Liver (tissue), 9 donors: ENCODE data around the gene MYO18B. TPM values are rescaled to one million over a fixed set of nuclear protein-coding genes. Genes with fewer than 3 reads are reported as not detected.

ENCODE experiments used
- DNase-seq: peaks from one replicate; pipeline ENCODE4 v3.0.0-alpha.2; 2017; ENCODE audit warnings: low spot score
- H3K27ac ChIP-seq, 2 donors: one replicate each; pipeline ENCODE4 v1.7.0; 2013; ENCODE audit warnings: inconsistent platforms in 2 of 2, low read length in 2 of 2, control low read depth in 1 of 2, low read depth in 1 of 2, mild to moderate bottlenecking in 1 of 2
- H3K27me3 ChIP-seq, 4 donors: one replicate each; pipeline versions ENCODE4 v1.6.1 to v1.7.0; 2013; ENCODE audit warnings: low read length in 3 of 4, inconsistent platforms in 1 of 4, mild to moderate bottlenecking in 1 of 4, moderate library complexity in 1 of 4; ENCODE audit not compliant: control insufficient read depth in 4 of 4, insufficient read depth in 4 of 4
- H3K36me3 ChIP-seq, 4 donors: one replicate each; pipeline versions ENCODE4 v1.6.1 to v1.7.0; 2013; ENCODE audit warnings: low read length in 3 of 4, mild to moderate bottlenecking in 3 of 4, low read depth in 1 of 4, moderate library complexity in 1 of 4; ENCODE audit not compliant: control insufficient read depth in 4 of 4, insufficient read depth in 3 of 4
- H3K4me1 ChIP-seq, 4 donors: one replicate each; pipeline versions ENCODE4 v1.6.1 to v1.7.0; 2013; ENCODE audit warnings: low read length in 3 of 4, mild to moderate bottlenecking in 3 of 4, moderate library complexity in 1 of 4; ENCODE audit not compliant: control insufficient read depth in 4 of 4, insufficient read depth in 4 of 4
- H3K4me3 ChIP-seq, 3 donors: one replicate each; pipeline versions ENCODE4 v1.6.1 to v1.7.0; 2013; ENCODE audit warnings: low read length in 3 of 3, control low read depth in 1 of 3, low read depth in 1 of 3, mild to moderate bottlenecking in 1 of 3
- H3K9ac ChIP-seq, 2 donors: one replicate each; pipeline ENCODE4 v1.7.0; 2013; ENCODE audit warnings: low read length in 2 of 2, mild to moderate bottlenecking in 2 of 2, moderate library complexity in 2 of 2, control low read depth in 1 of 2, low read depth in 1 of 2
- H3K9me3 ChIP-seq, 4 donors: one replicate each; pipeline versions ENCODE4 v1.6.1 to v1.7.0; 2013; ENCODE audit warnings: low read length in 3 of 4; ENCODE audit not compliant: control insufficient read depth in 4 of 4
- EGR1 ChIP-seq, 2 donors: IDR thresholded peaks; 2 replicates each; pipeline ENCODE4 v1.6.1; 2016 to 2018; ENCODE audit warnings: antibody characterized with exemption in 2 of 2, low read depth in 2 of 2
- FOXA1 ChIP-seq: IDR thresholded peaks from 2 replicates; pipeline ENCODE4 v1.6.1; 2016; ENCODE audit warnings: antibody characterized with exemption
- FOXA2 ChIP-seq: IDR thresholded peaks from 2 replicates; pipeline ENCODE4 v1.6.1; 2016; ENCODE audit warnings: antibody characterized with exemption
- GABPA ChIP-seq, 2 donors: IDR thresholded peaks in 1 of 2; conservative IDR thresholded peaks in 1 of 2; 2 replicates each; pipeline ENCODE4 v1.6.1; 2016; ENCODE audit warnings: antibody characterized with exemption in 2 of 2, mild to moderate bottlenecking in 1 of 2, moderate library complexity in 1 of 2
- HNF4A ChIP-seq, 2 donors: conservative IDR thresholded peaks; 2 replicates each; pipeline ENCODE4 v1.6.1; 2016; ENCODE audit warnings: antibody characterized with exemption in 2 of 2, mild to moderate bottlenecking in 2 of 2
- HNF4G ChIP-seq: IDR thresholded peaks from 2 replicates; pipeline ENCODE4 v1.6.1; 2016; ENCODE audit warnings: antibody characterized with exemption
- JUND ChIP-seq, 2 donors: IDR thresholded peaks; 2 replicates each; pipeline ENCODE4 v1.6.1; 2016; ENCODE audit warnings: antibody characterized with exemption in 2 of 2
- MAX ChIP-seq: IDR thresholded peaks from 2 replicates; pipeline ENCODE4 v1.6.1; 2016; ENCODE audit warnings: antibody characterized with exemption
- NR2F2 ChIP-seq: IDR thresholded peaks from 2 replicates; pipeline ENCODE4 v1.6.1; 2016; ENCODE audit warnings: antibody characterized with exemption
- RAD21 ChIP-seq, 2 donors: IDR thresholded peaks; 2 replicates each; pipeline ENCODE4 v1.6.1; 2016; ENCODE audit warnings: antibody characterized with exemption in 2 of 2, mild to moderate bottlenecking in 2 of 2
- REST ChIP-seq: IDR thresholded peaks from 2 replicates; pipeline ENCODE4 v1.6.1; 2016; ENCODE audit warnings: antibody characterized with exemption, mild to moderate bottlenecking
- RXRA ChIP-seq, 2 donors: IDR thresholded peaks; 2 replicates each; pipeline ENCODE4 v1.6.1; 2017 to 2018; ENCODE audit warnings: antibody characterized with exemption in 2 of 2, mild to moderate bottlenecking in 1 of 2
- SP1 ChIP-seq: IDR thresholded peaks from 2 replicates; pipeline ENCODE4 v1.6.1; 2018; ENCODE audit warnings: antibody characterized with exemption, mild to moderate bottlenecking
- TAF1 ChIP-seq: conservative IDR thresholded peaks from 2 replicates; pipeline ENCODE4 v1.6.1; 2016; ENCODE audit warnings: antibody characterized with exemption, mild to moderate bottlenecking
- YY1 ChIP-seq: IDR thresholded peaks from 2 replicates; pipeline ENCODE4 v1.6.1; 2016; ENCODE audit warnings: antibody characterized with exemption, mild to moderate bottlenecking
- ZBTB33 ChIP-seq: IDR thresholded peaks from 2 replicates; pipeline ENCODE4 v1.6.1; 2016; ENCODE audit warnings: antibody characterized with exemption
- WGBS: extraction: QIAGEN DNeasy Blood & Tissue Kit; methylation state at CpG from one replicate; pipeline ENCODE4 v1.1.7; 2013; 5-methylcytosine and 5-hydroxymethylcytosine counted together
- polyA plus RNA-seq, 2 donors: library from polyadenylated mRNA; stranded (reverse) in 1 of 2; unstranded in 1 of 2; fragments of 200-250 nt in 1 of 2; fragments of >200 nt in 1 of 2; fragmentation: Nextera tagmentation in 1 of 2; extraction: Ambion mirVana in 1 of 2; gene quantifications; one replicate each; pipeline versions ENCODE4 v1.2.1 to v1.2.3, GENCODE V29; 2013 to 2015
- total RNA-seq, 2 donors: library from RNA; depleted of rRNA; stranded (reverse); fragments of >200 nt; gene quantifications; one replicate each; pipeline ENCODE4 v1.2.3, GENCODE V29; 2014
- donor health status: healthy.
- donor health status: healthy.
- donor health status: healthy.
- donor health status: healthy.
- donor health status: healthy.

MYO18B gene
- total and polyA plus RNA-seq, 4 donors: under 0.01 to 4.2 (median 0.02) TPM; not detected in 1

GRCh38 chr22:26021516-26021915 is 279.5 kb downstream of the MYO18B start:
- 85% methylated on average over 2 of the region's 2 CpGs for WGBS
- no peak overlapping the region for H3K4me3 ChIP-seq
- TF ChIP-seq EGR1 (IDR thresholded peaks at IDR 0.05; ENCODE audit: low read depth in 2 of 2) (no peak), HNF4G (no peak), FOXA2 (no peak), SP1 (no peak), ZBTB33 (no peak), RAD21 (IDR thresholded peaks at IDR 0.05) (no peak), JUND (IDR thresholded peaks at IDR 0.05) (no peak), NR2F2 (no peak), YY1 (no peak), GABPA (IDR thresholded peaks at IDR 0.05 in 1 of 2, conservative IDR thresholded peaks at IDR 0.05 in 1 of 2) (no peak), RXRA (IDR thresholded peaks at IDR 0.05) (no peak), MAX (no peak), TAF1 (no peak), FOXA1 (no peak), HNF4A (conservative IDR thresholded peaks at IDR 0.05) (no peak)
- no peaks in the 10 kb centered on the region for H3K4me1 ChIP-seq
- DNase-seq: no peak
- peaks cover 0 to 3% (median 1%) of the 10 kb centered on the region in 4 donors for H3K9me3 ChIP-seq
- no peak overlapping the region for H3K9ac ChIP-seq
- peaks cover 0 to 9% (median 2%) of the 10 kb centered on the region in 4 donors for H3K27me3 ChIP-seq
- no peak overlapping the region for H3K27ac ChIP-seq
- no peaks in the 10 kb centered on the region for H3K36me3 ChIP-seq

- Histone ChIP-seq H3K4me3 (no peak overlapping the region), H3K27me3 (peaks cover 0 to 9% (median 0%) of the 10 kb centered on the region in 4 donors), H3K9me3 (peaks cover 0 to 6% (median 2%) of the 10 kb centered on the region in 4 donors), H3K36me3 (no peaks in the 10 kb centered on the region), H3K4me1 (no peaks in the 10 kb centered on the region), H3K9ac (no peak overlapping the region), H3K27ac (no peak overlapping the region)
- TF ChIP-seq YY1 (no peak), REST (no peak), ZBTB33 (no peak), HNF4G (no peak)
- WGBS: 68% methylated on average over 9 of the region's 9 CpGs
- DNase-seq: no peak
These were observed 281.3 kb downstream of the MYO18B start for GRCh38 chr22:26023104-26023775.
